HG02798 (cell line): Measurements from ENCODE around the gene WDFY4.

ENCODE experiments used
- ATAC-seq: cut with Tn5 transposase; IDR thresholded peaks from one replicate; pipeline ENCODE4 v1.9.1; 2021; ENCODE audit warnings: mild to moderate bottlenecking; ENCODE audit not compliant: unreplicated experiment, poor library complexity

The WDFY4 gene

GRCh38 chr10:48894911-48895802, 210.5 kb downstream of the WDFY4 start:
- no peak for ATAC-seq

- ATAC-seq: no peak
These were observed 211.1 kb downstream of the WDFY4 start for GRCh38 chr10:48895803-48896195.

- ATAC-seq: no peak
These were observed 212.2 kb downstream of the WDFY4 start for GRCh38 chr10:48896756-48897440.

- ATAC-seq: no peak
These were observed 212.7 kb downstream of the WDFY4 start for GRCh38 chr10:48897441-48897790.

GRCh38 chr10:48898426-48898825, 213.8 kb downstream of the WDFY4 start:
- ATAC-seq: no peak

- ATAC-seq: no peak
These were observed 215.1 kb downstream of the WDFY4 start for GRCh38 chr10:48899781-48900180.

- ATAC-seq: no peak
These were observed 215.7 kb downstream of the WDFY4 start for GRCh38 chr10:48900371-48900801.

- no peak for ATAC-seq
These were observed 216.6 kb downstream of the WDFY4 start for GRCh38 chr10:48901319-48901718.

- no peak for ATAC-seq
These were observed 217.4 kb downstream of the WDFY4 start for GRCh38 chr10:48902096-48902495.

GRCh38 chr10:48903151-48903550, 218.5 kb downstream of the WDFY4 start:
- ATAC-seq: no peak

- ATAC-seq: no peak
These were observed 220.2 kb downstream of the WDFY4 start for GRCh38 chr10:48904861-48905260.

GRCh38 chr10:48905311-48905710, 220.6 kb downstream of the WDFY4 start:
- no peak for ATAC-seq

GRCh38 chr10:48906841-48907240, 222.2 kb downstream of the WDFY4 start:
- no peak for ATAC-seq

- no peak for ATAC-seq
These were observed 223.1 kb downstream of the WDFY4 start for GRCh38 chr10:48907730-48908129.

GRCh38 chr10:48910548-48910947, 225.9 kb downstream of the WDFY4 start:
- ATAC-seq: no peak

GRCh38 chr10:48913674-48914073, 229.0 kb downstream of the WDFY4 start:
- no peak for ATAC-seq

GRCh38 chr10:48923748-48924147, 239.1 kb downstream of the WDFY4 start:
- no peak for ATAC-seq

GRCh38 chr10:48924988-48925387, 240.3 kb downstream of the WDFY4 start:
- ATAC-seq: no peak

GRCh38 chr10:48926255-48926654, 241.6 kb downstream of the WDFY4 start:
- no peak for ATAC-seq

GRCh38 chr10:48926764-48927540, 242.3 kb downstream of the WDFY4 start:
- no peak for ATAC-seq

GRCh38 chr10:48929413-48929990, 244.8 kb downstream of the WDFY4 start:
- ATAC-seq: no peak
